OCI-LY7 (cell line): Measurements from ENCODE around the gene MINDY4.

Experiments
- CTCF ChIP-seq: fragments of 200-600 bp; sonication (generic); conservative IDR thresholded peaks from 2 replicates; pipeline ENCODE4 v1.5.1; 2014; ENCODE audit warnings: mild to moderate bottlenecking, antibody characterized with exemption, low read length, moderate library complexity, mixed read lengths
- EZH2phosphoT487 ChIP-seq: fragments of 200-600 bp; sonication (generic); IDR thresholded peaks from 2 replicates; pipeline ENCODE4 v1.6.1; 2018; ENCODE audit warnings: low read depth, borderline replicate concordance, mild to moderate bottlenecking, mixed run types, antibody characterized with exemption, low read length, moderate library complexity, mixed read lengths

- TF ChIP-seq CTCF: no peak
- no peak for TF ChIP-seq EZH2phosphoT487
Measured at GRCh38 chr7:30937416-30937815, 166.2 kb downstream of the MINDY4 start.
